SH-SY5Y (cell line): ENCODE data around the gene ZDHHC7.

ENCODE experiments used
- GATA2 ChIP-seq: IDR thresholded peaks from 2 replicates; pipeline ENCODE4 v1.6.1; 2011; ENCODE audit warnings: mild to moderate bottlenecking, low read depth, low read length
- GATA3 ChIP-seq: IDR thresholded peaks from 2 replicates; pipeline ENCODE4 v1.6.1; 2011; ENCODE audit warnings: low read depth, mild to moderate bottlenecking, low read length, moderate library complexity

DNA sequence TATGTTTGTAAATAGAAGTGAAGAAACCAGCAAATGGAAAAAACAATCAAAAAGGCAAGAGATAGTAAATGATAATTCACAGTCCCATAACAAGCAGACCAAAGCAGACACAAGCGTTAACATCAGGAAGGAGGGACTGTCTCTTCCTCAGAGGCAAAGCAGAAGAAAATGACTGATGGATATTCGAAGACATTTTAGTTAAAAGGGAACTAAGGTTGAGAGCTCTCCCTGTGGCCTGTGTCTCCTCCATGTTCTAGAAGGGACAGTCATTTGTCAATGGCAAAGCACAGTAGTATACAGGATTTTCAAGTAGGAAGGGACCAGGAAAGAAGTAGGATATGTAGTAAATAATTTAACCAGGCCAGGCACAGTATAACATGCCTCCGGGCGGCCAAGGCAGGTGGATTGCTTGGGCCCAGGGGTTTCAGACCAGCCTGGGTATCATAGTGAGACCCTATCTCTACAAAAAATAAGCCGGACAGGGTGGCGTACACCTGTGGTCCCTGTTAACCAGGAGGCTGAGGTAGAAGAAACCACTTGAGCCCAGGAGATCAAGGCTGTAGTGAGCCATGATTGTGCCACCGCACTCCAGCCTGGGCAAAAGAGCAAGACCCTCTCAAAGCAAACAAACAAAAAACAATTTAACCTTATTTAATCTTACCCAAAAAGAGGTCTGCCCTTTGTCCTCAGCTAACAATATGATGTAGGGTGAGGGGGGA lies 3.7 kb downstream of the ZDHHC7 start:
- TF ChIP-seq GATA2: no peak
- no peak for TF ChIP-seq GATA3
